ENCODE data around the gene PRR29.

PRR29 gene

GRCh38 chr17:63998050-63998720 lies at the start of gene PRR29:
Gene PRR29 (plus strand): TSS chr17:63998351. CDS start chr17:63998365, 14 bp downstream.
- peak; percentile 68 for DNase-seq

GRCh38 chr17:63948521-63948920 lies 49.6 kb upstream of the PRR29 start:
- DNase-seq: no peak

GRCh38 chr17:63949576-63950250 lies 48.4 kb upstream of the PRR29 start:
- DNase-seq: no peak

- no peak for DNase-seq
Measured at GRCh38 chr17:63950940-63951907, 46.9 kb upstream of the PRR29 start.

- DNase-seq: peak; percentile 31
Measured at GRCh38 chr17:63954402-63955063, 43.6 kb upstream of the PRR29 start.

GRCh38 chr17:63955232-63955631 lies 42.9 kb upstream of the PRR29 start:
- DNase-seq: no peak

GRCh38 chr17:63955791-63956190 lies 42.4 kb upstream of the PRR29 start:
- no peak for DNase-seq

GRCh38 chr17:63956296-63956920 lies 41.7 kb upstream of the PRR29 start:
- no peak for DNase-seq

GRCh38 chr17:63960006-63960405 lies 38.1 kb upstream of the PRR29 start:
- no peak for DNase-seq

GRCh38 chr17:63960430-63960829 lies 37.7 kb upstream of the PRR29 start:
- DNase-seq: no peak

GRCh38 chr17:63961355-63962212 lies 36.6 kb upstream of the PRR29 start:
- no peak for DNase-seq

GRCh38 chr17:63962298-63962744 lies 35.8 kb upstream of the PRR29 start:
- no peak for DNase-seq

- DNase-seq: no peak
Measured at GRCh38 chr17:63963123-63963522, 35.0 kb upstream of the PRR29 start.

GRCh38 chr17:63966646-63967264 lies 31.4 kb upstream of the PRR29 start:
- DNase-seq: no peak

GRCh38 chr17:63967953-63968352 lies 30.2 kb upstream of the PRR29 start:
- no peak for DNase-seq

GRCh38 chr17:63969278-63969677 lies 28.9 kb upstream of the PRR29 start:
- DNase-seq: no peak

GRCh38 chr17:63972796-63973195 lies 25.4 kb upstream of the PRR29 start, which contains the start of gene SCN4A:
Gene SCN4A (minus strand): TSS chr17:63972918. CDS start chr17:63972841, 77 bp downstream.
- DNase-seq: no peak

GRCh38 chr17:63973247-63973646 lies 24.9 kb upstream of the PRR29 start:
- no peak for DNase-seq

- DNase-seq: no peak
Measured at GRCh38 chr17:63973930-63974593, 24.1 kb upstream of the PRR29 start.

- no peak for DNase-seq
Measured at GRCh38 chr17:63974594-63975192, 23.5 kb upstream of the PRR29 start.
